OCI-LY1 (cell line): ENCODE measurements around the gene FOXB1.

Experiments
- H2AFZ ChIP-seq: fragments of 200-600 bp; sonication (generic), shearing (Covaris generic); 2 replicates; pipeline ENCODE4 v1.6.0; 2014; ENCODE audit warnings: antibody characterized with exemption, mild to moderate bottlenecking, low read length
- H3F3A ChIP-seq: fragments of 200-600 bp; sonication (generic), shearing (Covaris generic); 2 replicates; pipeline ENCODE4 v1.6.0; 2014; ENCODE audit warnings: mild to moderate bottlenecking, antibody characterized with exemption, low read length, moderate library complexity; ENCODE audit not compliant: insufficient read depth
- H3K27ac ChIP-seq: fragments of 200-600 bp; sonication (generic); 2 replicates; pipeline ENCODE4 v1.5.1; 2014; ENCODE audit warnings: low read length, mixed run types, mild to moderate bottlenecking, low read depth; ENCODE audit not compliant: poor library complexity, severe bottlenecking
- H3K27me3 ChIP-seq: fragments of 200-600 bp; sonication (generic); 2 replicates; pipeline ENCODE4 v1.6.0; 2014; ENCODE audit warnings: antibody characterized with exemption, mild to moderate bottlenecking, low read length, moderate library complexity; ENCODE audit not compliant: insufficient read depth
- H3K36me3 ChIP-seq: fragments of 200-600 bp; sonication (generic); 2 replicates; pipeline ENCODE4 v1.6.1; 2014; ENCODE audit warnings: mild to moderate bottlenecking, antibody characterized with exemption, low read length, moderate library complexity, mixed read lengths; ENCODE audit not compliant: insufficient read depth
- H3K4me1 ChIP-seq: fragments of 200-600 bp; sonication (generic); 2 replicates; pipeline ENCODE4 v1.5.1; 2014; ENCODE audit warnings: mild to moderate bottlenecking, low read length, moderate library complexity; ENCODE audit not compliant: insufficient read depth, severe bottlenecking
- H3K4me2 ChIP-seq: fragments of 200-600 bp; sonication (generic), shearing (Covaris generic); 2 replicates; pipeline ENCODE4 v1.6.1; 2014; ENCODE audit warnings: low read length
- H3K4me3 ChIP-seq: fragments of 200-600 bp; sonication (generic); 2 replicates; pipeline ENCODE4 v1.5.1; 2014; ENCODE audit warnings: low read length, low read depth, mild to moderate bottlenecking, mixed read lengths; ENCODE audit not compliant: poor library complexity, severe bottlenecking
- H3K79me2 ChIP-seq: fragments of 200-600 bp; shearing (Covaris generic); 2 replicates; pipeline ENCODE4 v1.6.1; 2016; ENCODE audit warnings: mixed run types, low read length, mixed read lengths; ENCODE audit not compliant: insufficient read depth
- H3K9ac ChIP-seq: fragments of 200-600 bp; sonication (generic), shearing (Covaris generic); 2 replicates; pipeline ENCODE4 v1.6.1; 2014; ENCODE audit warnings: mild to moderate bottlenecking, low read length, mixed read lengths
- H3K9me2 ChIP-seq: fragments of 200-600 bp; sonication (generic), shearing (Covaris generic); 2 replicates; pipeline ENCODE4 v1.6.1; 2014; ENCODE audit warnings: low read depth, mild to moderate bottlenecking, low read length, mixed read lengths
- H3K9me3 ChIP-seq: fragments of 200-600 bp; shearing (Covaris generic); 2 replicates; pipeline ENCODE4 v1.6.1; 2014; ENCODE audit warnings: low read length, mixed read lengths
- H4K20me1 ChIP-seq: fragments of 200-600 bp; sonication (generic), shearing (Covaris generic); 2 replicates; pipeline ENCODE4 v1.6.0; 2016; ENCODE audit warnings: mild to moderate bottlenecking, low read length; ENCODE audit not compliant: insufficient read depth
- CTCF ChIP-seq: fragments of 200-600 bp; sonication (generic), shearing (Covaris generic); IDR thresholded peaks from 2 replicates; pipeline ENCODE4 v1.5.1; 2017; ENCODE audit warnings: mild to moderate bottlenecking, antibody characterized with exemption, low read length, moderate library complexity, mixed read lengths
- EZH2 ChIP-seq: fragments of 200-600 bp; sonication (generic), shearing (Covaris generic); IDR thresholded peaks from 2 replicates; pipeline ENCODE4 v1.8.0; 2017; ENCODE audit warnings: borderline replicate concordance, mixed run types, mild to moderate bottlenecking, antibody characterized with exemption, low read length, moderate library complexity, mixed read lengths

Gene FOXB1

GRCh38 chr15:59995568-59996297, 8.4 kb upstream of the FOXB1 start:
- Histone ChIP-seq H2AFZ (no peak overlapping the region), H3K79me2 (no peaks in the 10 kb centered on the region), H3K4me1 (no peaks in the 10 kb centered on the region), H3F3A (no peaks in the 10 kb centered on the region), H3K27me3 (no peaks in the 10 kb centered on the region), H4K20me1 (no peaks in the 10 kb centered on the region), H3K9ac (no peak overlapping the region), H3K36me3 (no peaks in the 10 kb centered on the region), H3K4me3 (no peak overlapping the region), H3K27ac (no peak overlapping the region), H3K4me2 (no peak overlapping the region), H3K9me2 (no peaks in the 10 kb centered on the region), H3K9me3 (no peaks in the 10 kb centered on the region)
- TF ChIP-seq CTCF = no peak
- no peak for TF ChIP-seq EZH2

- no peaks in the 10 kb centered on the region for H3K4me1 ChIP-seq
- no peak overlapping the region for H3K27ac ChIP-seq
- H3K4me2 ChIP-seq = no peak overlapping the region
- H3K9me2 ChIP-seq = no peaks in the 10 kb centered on the region
- H3F3A ChIP-seq = no peaks in the 10 kb centered on the region
- no peaks in the 10 kb centered on the region for H3K27me3 ChIP-seq
- no peaks in the 10 kb centered on the region for H3K79me2 ChIP-seq
- H4K20me1 ChIP-seq = no peaks in the 10 kb centered on the region
- no peak overlapping the region for H2AFZ ChIP-seq
- no peaks in the 10 kb centered on the region for H3K9me3 ChIP-seq
- no peak overlapping the region for H3K9ac ChIP-seq
- no peak for TF ChIP-seq CTCF
- TF ChIP-seq EZH2 = no peak
- no peaks in the 10 kb centered on the region for H3K36me3 ChIP-seq
- H3K4me3 ChIP-seq = no peak overlapping the region
Measured at GRCh38 chr15:59996298-59997041, 7.6 kb upstream of the FOXB1 start.

GRCh38 chr15:59997070-59997701, 6.9 kb upstream of the FOXB1 start:
- no peaks in the 10 kb centered on the region for H3K79me2 ChIP-seq
- no peaks in the 10 kb centered on the region for H4K20me1 ChIP-seq
- no peaks in the 10 kb centered on the region for H3K4me1 ChIP-seq
- TF ChIP-seq CTCF = no peak
- no peak for TF ChIP-seq EZH2
- no peak overlapping the region for H3K4me2 ChIP-seq
- no peak overlapping the region for H3K4me3 ChIP-seq
- H2AFZ ChIP-seq = no peak overlapping the region
- no peaks in the 10 kb centered on the region for H3K36me3 ChIP-seq
- no peak overlapping the region for H3K27ac ChIP-seq
- H3F3A ChIP-seq = no peaks in the 10 kb centered on the region
- no peaks in the 10 kb centered on the region for H3K9me2 ChIP-seq
- H3K9me3 ChIP-seq = no peaks in the 10 kb centered on the region
- H3K9ac ChIP-seq = no peak overlapping the region
- no peaks in the 10 kb centered on the region for H3K27me3 ChIP-seq
